NK-92 treated with Interleukin-12 subunit alpha and Interleukin-12 subunit beta, amount 100 ng/mL, for 24 hours (cell line): Measurements from ENCODE around the gene TMEM255B.

Experiments
- DNase-seq: peaks from one replicate; lab custom pipeline; 2025; lab: John Stamatoyannopoulos, UW

The TMEM255B gene

GRCh38 chr13:113849546-113849945 is 90.5 kb downstream of the TMEM255B start:
- no peak for DNase-seq

GRCh38 chr13:113849981-113850721 is 91.1 kb downstream of the TMEM255B start:
- DNase-seq = no peak

DNA sequence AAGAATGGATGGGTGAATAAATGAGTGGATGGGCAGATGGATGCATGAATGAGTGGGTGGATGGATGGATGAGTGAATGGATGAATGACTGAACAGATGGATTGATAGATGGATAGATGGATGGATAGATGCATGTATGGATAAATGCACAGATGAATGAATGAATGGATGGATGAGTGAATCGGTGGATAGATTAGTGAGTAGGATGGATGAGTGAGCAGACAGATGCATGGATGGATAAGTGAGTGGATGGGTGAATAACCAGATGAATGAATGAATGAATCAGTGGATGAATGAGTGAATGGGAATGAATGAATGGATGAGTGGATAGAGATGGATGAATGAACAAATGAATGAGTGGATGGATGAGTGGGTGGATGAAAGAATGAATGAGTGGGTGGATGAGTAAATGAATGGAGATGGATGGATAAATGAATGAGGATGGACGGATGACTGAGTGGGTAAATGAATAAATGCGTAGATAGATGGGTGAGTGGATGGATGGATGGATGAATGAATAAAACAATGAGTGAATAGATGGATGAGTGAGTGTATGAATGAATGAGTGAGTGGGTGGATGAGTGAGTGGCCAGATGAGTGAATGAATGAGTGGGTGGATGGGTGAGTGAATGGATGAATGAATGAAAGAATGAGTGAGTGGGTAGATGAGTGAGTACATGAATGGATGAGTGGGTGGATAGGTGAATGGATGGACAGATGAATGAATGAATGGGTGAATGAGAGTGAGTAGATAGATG is 91.9 kb downstream of the TMEM255B start:
- no peak for DNase-seq

DNA sequence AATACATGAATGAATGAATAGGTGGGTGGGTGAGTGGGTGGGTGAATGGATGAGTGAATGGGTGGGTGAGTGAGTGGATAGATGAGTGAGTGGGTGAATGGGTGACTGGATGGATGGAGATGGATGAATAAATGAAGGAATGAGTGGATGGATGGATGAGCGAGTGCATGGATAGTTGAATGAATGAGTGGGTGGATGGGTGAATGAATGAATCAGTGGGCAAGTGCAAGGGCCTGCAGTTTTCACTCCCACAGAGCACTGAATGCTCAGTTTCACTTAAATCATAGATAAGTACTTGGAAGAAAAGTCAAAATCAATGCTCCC is 92.4 kb downstream of the TMEM255B start:
- DNase-seq = no peak

DNA sequence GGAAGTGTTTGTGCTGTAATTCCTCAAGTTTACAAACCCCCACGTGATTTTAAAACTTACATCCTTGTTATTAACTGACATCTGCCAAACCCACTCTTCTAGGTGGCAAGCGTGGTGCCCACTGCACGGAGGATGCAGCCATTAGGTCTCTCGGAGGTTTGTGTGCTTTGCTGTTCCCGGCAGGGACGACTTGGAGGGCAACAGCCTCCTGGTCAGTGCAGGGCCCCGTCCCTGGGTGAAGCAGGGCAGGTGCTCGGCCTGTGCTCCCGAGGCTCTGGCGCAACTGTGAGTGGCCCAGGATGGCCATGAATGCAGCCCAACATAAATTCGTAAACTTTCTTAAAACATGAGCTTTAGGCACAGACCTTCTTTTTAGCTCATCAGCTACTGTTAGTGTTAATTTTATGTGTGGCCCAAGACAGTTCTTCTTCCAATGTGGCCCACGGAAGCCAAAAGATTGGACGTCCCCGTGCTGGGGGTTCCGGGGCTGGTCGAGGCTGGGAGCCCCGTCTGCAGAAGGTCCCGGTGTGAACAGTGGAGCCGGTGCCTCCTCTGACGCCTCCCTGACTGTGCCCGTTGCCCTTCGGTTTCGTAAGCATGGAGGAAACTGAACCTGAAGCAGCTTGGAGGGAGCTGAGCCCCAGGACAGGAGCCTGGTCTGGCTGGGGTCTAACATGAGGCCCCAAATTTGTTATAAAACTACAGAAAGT is 93.0 kb downstream of the TMEM255B start:
- no peak for DNase-seq

GRCh38 chr13:113852536-113853517 is 93.8 kb downstream of the TMEM255B start:
- no peak for DNase-seq

GRCh38 chr13:113853518-113854237 is 94.7 kb downstream of the TMEM255B start:
- DNase-seq = no peak

DNA sequence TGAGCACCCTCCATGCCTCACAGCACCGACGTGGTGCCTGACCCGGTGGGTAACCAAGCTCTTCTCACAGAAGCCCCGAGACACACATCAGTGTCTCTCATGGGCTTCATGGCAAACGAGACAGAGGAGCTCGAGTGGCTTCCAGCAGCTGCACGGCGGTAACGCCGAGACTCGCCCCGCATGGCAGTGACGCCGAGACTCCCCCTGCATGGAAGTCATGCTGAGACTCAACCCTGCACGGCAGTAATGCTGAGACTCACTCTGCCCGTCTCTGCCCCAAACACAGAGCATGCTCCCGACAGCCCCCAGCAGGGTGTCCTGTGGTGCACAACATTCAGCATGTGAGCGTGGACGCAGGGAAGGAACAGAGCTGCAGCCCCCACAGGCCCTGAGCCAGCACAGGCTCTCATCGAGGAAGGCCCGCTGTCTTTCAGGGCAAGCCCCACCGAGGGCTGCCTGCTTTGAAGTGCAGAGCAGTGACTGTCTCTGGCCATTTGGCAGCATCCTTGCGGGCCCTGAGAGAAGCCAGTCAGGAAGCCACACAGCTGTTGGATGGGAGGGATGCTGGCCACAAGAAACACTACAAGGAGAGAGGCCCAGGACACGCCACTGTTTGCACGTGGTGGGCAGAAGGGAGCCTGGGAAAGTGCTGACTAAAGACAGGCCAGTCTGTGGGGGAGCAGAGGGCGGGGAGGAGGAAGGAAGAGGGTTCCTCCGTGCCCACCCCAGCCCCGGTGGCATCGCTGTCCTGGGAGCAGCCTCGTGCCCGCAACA is 95.4 kb downstream of the TMEM255B start:
- DNase-seq = no peak

DNA sequence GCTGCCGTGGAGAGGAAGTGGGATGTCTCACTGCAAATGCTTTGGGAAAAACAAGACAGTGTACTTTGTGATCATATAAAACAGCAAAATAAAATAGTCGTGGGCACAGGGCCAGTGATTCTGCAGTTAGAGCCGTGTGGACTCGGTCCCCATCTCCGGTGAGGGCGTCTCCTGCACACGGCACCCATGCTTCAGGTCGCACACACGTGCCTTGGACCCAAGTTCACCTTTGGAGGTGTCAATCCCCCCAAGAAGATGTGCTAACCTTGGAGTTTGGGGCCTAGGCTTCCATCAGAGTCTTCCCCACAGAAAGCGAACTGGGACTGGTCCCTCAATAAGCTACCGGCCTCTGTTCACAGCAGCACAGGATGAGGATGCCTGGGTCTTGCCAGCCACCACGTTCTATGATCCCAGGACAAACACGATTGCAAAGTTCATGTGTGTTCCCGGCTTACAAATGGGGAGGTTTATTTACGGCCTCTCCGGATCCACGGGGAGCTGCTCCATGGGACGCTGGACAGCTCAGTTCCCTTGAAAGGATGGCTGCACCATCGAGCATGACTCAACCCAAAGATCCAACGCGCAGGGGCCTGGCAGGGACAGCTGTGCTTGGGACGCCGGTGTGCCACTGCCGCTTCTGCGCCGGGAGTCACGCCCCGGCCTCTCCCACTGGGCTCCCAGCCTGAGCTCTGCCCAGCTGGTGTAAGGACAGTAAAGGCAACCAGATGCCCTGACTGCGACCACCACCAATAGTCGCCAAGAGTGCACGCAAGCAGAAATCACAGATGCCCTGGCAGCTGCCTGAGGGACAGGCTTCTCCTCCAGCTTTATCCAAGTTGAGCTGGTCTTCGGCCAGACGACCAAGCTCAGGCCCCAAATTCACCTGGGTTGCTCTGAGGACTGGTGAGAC is 96.2 kb downstream of the TMEM255B start:
- no peak for DNase-seq

DNA sequence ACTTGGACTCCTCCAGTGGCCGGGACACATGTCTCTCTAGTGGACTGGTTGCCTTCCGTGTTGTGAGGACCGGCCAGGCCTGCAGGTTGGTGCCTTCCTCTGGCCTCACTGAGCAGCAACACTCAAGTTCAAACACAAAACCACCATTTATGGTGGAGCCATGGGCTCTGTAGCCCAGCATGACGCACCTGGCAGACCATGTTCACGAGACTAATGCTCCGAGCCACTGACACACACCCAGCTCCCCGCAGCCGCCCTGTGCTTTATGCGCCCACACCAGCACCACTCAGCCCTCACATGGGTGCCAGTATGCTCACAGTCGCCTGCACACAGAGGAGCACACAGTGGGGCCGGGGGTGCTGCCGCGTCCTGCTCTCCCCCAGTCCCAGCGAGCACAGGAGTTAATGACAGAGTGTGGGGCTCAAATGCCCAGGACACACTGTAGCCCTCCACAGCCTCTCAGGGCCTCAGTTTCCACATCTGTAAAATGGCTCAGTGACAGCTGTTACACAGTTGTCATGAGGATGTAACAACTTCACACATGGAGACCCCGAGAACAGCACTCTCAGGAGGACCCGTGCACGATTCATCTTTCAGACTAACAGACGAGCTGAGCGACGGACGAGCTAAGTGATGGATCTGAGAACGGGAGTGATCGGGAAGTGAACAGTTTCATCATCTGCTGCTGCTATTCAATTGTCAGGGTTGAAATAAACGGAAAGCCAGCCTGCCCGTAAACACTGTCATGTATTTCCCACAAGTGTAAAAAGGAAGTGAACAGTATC is 97.1 kb downstream of the TMEM255B start:
- no peak for DNase-seq

DNA sequence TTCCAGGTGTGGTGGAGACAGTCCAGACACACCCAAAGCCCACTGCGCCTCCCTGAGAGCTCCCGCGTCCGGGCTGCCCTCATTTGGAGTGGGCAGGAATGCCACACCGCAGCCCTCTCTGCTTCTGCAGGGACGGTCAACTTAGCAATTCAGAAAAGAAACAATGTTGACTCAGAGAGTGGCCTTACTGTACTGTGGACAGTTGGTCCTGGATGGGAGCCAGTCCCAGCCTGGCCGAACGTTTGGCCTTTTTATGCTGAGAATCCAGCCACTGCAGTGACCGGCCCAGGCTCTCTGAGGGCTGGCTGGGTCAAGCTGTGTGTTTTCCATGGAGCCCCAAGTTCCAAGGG is 97.7 kb downstream of the TMEM255B start:
- DNase-seq = no peak

- no peak for DNase-seq
Observed at GRCh38 chr13:113857531-113858195, 98.6 kb downstream of the TMEM255B start.

DNA sequence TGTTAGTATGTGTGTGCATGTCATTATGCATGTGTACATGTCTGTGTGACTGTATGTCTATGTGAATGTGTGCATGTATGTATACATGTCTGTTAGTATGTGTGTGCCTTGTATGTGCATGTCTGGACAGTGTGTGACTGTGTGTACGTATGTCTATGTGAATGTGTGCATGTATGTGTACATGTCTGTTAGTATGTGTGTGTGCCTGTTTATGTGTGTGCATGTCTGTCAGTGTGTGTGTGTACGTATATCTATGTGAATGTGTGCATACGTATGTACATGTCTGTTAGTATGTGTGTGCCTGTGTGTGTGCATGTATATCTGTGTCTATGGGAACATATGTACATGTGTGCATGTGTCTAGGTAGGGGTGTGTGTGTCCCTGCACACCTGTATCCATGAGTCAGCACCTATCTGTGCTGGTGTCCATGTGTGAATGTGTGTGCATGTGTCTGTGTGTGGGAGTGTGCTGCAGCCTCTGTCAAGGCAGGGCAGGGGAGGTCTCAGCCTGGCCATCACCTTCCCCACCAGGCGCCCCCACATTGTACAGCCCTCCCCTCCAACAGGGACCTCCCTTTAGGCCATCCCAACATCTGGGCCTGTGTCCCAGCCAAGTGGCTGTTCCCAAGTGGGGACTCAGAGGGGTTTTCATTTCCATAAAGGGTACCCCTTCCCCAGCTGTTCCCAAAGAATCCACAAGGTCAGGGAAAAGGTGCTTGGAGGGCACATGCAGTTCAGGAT is 100.5 kb downstream of the TMEM255B start:
- no peak for DNase-seq

DNA sequence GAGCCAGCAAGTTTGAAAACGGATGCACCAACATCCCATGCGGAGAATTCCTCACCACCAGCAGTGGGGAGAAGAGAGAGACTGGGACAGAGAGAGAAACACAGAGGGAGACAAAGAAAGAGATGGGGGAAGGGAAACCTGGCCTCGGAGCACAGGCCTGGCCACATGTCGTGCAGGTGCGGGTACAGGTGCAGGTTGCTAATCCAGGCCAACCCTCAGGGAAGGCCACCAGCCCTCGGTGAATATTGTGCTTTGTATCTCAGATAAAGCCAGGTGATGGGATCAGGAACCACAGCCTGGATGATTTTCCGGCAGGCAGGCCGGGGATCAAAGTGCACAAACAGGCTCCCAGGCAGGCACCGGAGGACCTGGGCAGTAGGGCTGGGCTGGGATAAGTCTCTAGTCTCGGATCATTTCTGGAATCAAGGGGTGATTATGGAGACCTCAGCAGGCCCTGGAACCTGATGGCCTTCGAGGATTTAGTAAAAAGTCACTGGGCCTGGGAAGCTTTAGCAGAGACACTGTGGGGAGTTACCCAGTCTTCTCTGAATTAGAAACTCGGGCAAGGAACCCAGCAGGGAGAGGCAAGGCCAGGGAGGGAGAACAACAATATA is 101.1 kb downstream of the TMEM255B start:
- no peak for DNase-seq

- no peak for DNase-seq
Observed at GRCh38 chr13:113860665-113861432, 101.8 kb downstream of the TMEM255B start.

DNA sequence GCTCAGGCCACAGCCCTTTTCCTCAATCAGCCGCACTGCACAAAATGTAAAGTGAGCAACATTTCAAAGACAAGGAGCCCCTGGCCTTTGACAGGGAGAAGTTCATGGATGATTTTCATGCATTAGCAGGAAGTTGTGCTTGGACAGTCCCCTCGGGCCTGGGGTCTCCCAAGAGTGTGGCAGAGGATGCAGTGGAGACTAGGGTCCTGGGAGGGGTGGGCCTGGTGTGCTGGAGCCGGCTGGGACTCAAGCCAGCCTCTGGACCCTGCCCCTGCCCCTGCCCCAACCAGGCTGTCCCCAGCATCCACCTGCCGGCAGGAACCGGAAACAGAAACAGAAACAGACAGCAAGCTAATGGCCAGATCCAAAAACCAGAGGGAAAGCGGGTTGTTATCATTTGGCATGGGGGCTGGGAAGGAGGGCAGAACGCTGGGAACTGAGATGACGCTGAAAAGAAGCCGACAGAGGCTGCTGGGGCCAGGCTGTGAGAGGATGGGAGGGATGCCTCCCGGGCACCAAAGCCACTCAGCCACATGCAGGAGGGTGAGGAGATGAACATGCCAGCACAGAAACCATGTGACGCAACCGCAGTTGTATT is 102.5 kb downstream of the TMEM255B start:
- no peak for DNase-seq
